GM18502 (cell line): ENCODE results near the gene DMXL1.

Source experiments
- ATAC-seq: cut with Tn5 transposase; IDR thresholded peaks from one replicate; pipeline ENCODE4 v1.9.1; 2021; ENCODE audit warnings: mild to moderate bottlenecking; ENCODE audit not compliant: unreplicated experiment, poor library complexity

DMXL1 gene

GRCh38 chr5:119267958-119268386 is 197.1 kb downstream of the DMXL1 start:
- ATAC-seq = peak; percentile 80

GRCh38 chr5:119268387-119269060 is 197.6 kb downstream of the DMXL1 start:
- peak; percentile 87 for ATAC-seq

- ATAC-seq = peak; percentile 5
Observed at GRCh38 chr5:119269061-119269944, 198.4 kb downstream of the DMXL1 start.

GRCh38 chr5:119270121-119270565 is 199.3 kb downstream of the DMXL1 start:
- no peak for ATAC-seq

GRCh38 chr5:119270960-119271757 is 200.3 kb downstream of the DMXL1 start:
- no peak for ATAC-seq

- ATAC-seq = no peak
Observed at GRCh38 chr5:119271758-119272730, 201.2 kb downstream of the DMXL1 start.

GRCh38 chr5:119273391-119273839 is 202.5 kb downstream of the DMXL1 start:
- ATAC-seq = no peak

GRCh38 chr5:119274030-119274766 is 203.3 kb downstream of the DMXL1 start:
- peak; percentile 1 for ATAC-seq

- ATAC-seq = peak; percentile 45
Observed at GRCh38 chr5:119274767-119275130, 203.9 kb downstream of the DMXL1 start.

- peak; percentile 20 for ATAC-seq
Observed at GRCh38 chr5:119275146-119275545, 204.3 kb downstream of the DMXL1 start.

- peak; percentile 70 for ATAC-seq
Observed at GRCh38 chr5:119275601-119276173, 204.8 kb downstream of the DMXL1 start.

- ATAC-seq = peak; percentile 27
Observed at GRCh38 chr5:119276978-119277377, 206.1 kb downstream of the DMXL1 start.

- ATAC-seq = no peak
Observed at GRCh38 chr5:119279093-119279492, 208.2 kb downstream of the DMXL1 start.

- no peak for ATAC-seq
Observed at GRCh38 chr5:119280380-119280779, 209.5 kb downstream of the DMXL1 start.

GRCh38 chr5:119282628-119283027 is 211.7 kb downstream of the DMXL1 start:
- ATAC-seq = no peak

GRCh38 chr5:119284031-119284430 is 213.1 kb downstream of the DMXL1 start:
- no peak for ATAC-seq

- no peak for ATAC-seq
Observed at GRCh38 chr5:119285070-119285916, 214.4 kb downstream of the DMXL1 start.
